GM23338 (cell line): Measurements from ENCODE around the gene R3HDM4. TPM values are rescaled to one million over a fixed set of nuclear protein-coding genes. Genes with fewer than 3 reads are reported as not detected.

Experiments used
- ATAC-seq: fragments of 200-7000 bp; cut with Tn5 transposase; 3 replicates; pipeline ENCODE4 v1.9.1; 2020
- DNase-seq: peaks from one replicate; pipeline ENCODE4 v3.0.0-alpha.2; 2015; ENCODE audit warnings: low spot score
- H2AFZ ChIP-seq: fragments of 200-600 bp; sonication (generic); 2 replicates; pipeline ENCODE4 v1.8.0; 2016; ENCODE audit warnings: antibody characterized with exemption, mild to moderate bottlenecking, moderate library complexity
- H3F3A ChIP-seq: fragments of 200-600 bp; sonication (generic); replicated peaks from 2 replicates; pipeline ENCODE4 v1.8.0; 2017; ENCODE audit warnings: antibody characterized with exemption, mixed run types, low read depth
- H3K27ac ChIP-seq: fragments of 200-600 bp; sonication (generic); 2 replicates; pipeline ENCODE4 v1.6.1; 2016; ENCODE audit warnings: low read depth
- H3K27me3 ChIP-seq: fragments of 200-600 bp; sonication (generic); 2 replicates; pipeline ENCODE4 v1.8.0; 2016; ENCODE audit warnings: mild to moderate bottlenecking, mixed run types, moderate library complexity; ENCODE audit not compliant: insufficient read depth
- H3K36me3 ChIP-seq: fragments of 200-600 bp; sonication (generic); 2 replicates; pipeline ENCODE4 v1.8.0; 2016; ENCODE audit warnings: mild to moderate bottlenecking; ENCODE audit not compliant: insufficient read depth
- H3K4me1 ChIP-seq: fragments of 200-600 bp; sonication (generic); 2 replicates; pipeline ENCODE4 v1.8.0; 2016; ENCODE audit warnings: mild to moderate bottlenecking, moderate library complexity; ENCODE audit not compliant: insufficient read depth
- H3K4me2 ChIP-seq: fragments of 200-600 bp; sonication (generic); 2 replicates; pipeline ENCODE4 v1.7.1; 2017; ENCODE audit warnings: mixed run types
- H3K4me3 ChIP-seq: fragments of 200-600 bp; sonication (generic); 2 replicates; pipeline ENCODE4 v1.6.1; 2016; ENCODE audit warnings: mixed run types
- H3K79me2 ChIP-seq: fragments of 200-600 bp; sonication (generic); replicated peaks from 2 replicates; pipeline ENCODE4 v1.8.0; 2017; ENCODE audit warnings: mild to moderate bottlenecking; ENCODE audit not compliant: insufficient read depth
- H3K9me2 ChIP-seq: fragments of 200-600 bp; sonication (generic); 2 replicates; pipeline ENCODE4 v1.8.0; 2017; ENCODE audit not compliant: insufficient read depth
- H4K20me1 ChIP-seq: fragments of 200-600 bp; sonication (generic); replicated peaks from 2 replicates; pipeline ENCODE4 v1.8.0; 2017; ENCODE audit warnings: mild to moderate bottlenecking; ENCODE audit not compliant: insufficient read depth
- H3K27ac Mint-ChIP-seq: 2 replicates; pipeline ENCODE4 v1.8.0; 2020; ENCODE audit warnings: inconsistent platforms, mild to moderate bottlenecking, moderate library complexity, mixed read lengths
- H3K27me3 Mint-ChIP-seq: 3 replicates; pipeline ENCODE4 v1.8.0; 2022; ENCODE audit warnings: low read depth, mild to moderate bottlenecking, moderate library complexity, mixed read lengths, inconsistent platforms; ENCODE audit not compliant: insufficient read depth, poor library complexity
- H3K36me3 Mint-ChIP-seq: 3 replicates; pipeline ENCODE4 v1.8.0; 2021; ENCODE audit warnings: low read depth, mild to moderate bottlenecking, inconsistent platforms, moderate library complexity, mixed read lengths
- H3K4me1 Mint-ChIP-seq: 3 replicates; pipeline ENCODE4 v1.8.0; 2020; ENCODE audit warnings: mild to moderate bottlenecking, inconsistent platforms, mixed read lengths
- H3K4me3 Mint-ChIP-seq: 3 replicates; pipeline ENCODE4 v1.8.0; 2021; ENCODE audit warnings: moderate library complexity, mild to moderate bottlenecking, inconsistent platforms, mixed read lengths
- H3K9me3 Mint-ChIP-seq: 3 replicates; pipeline ENCODE4 v1.8.0; 2020; ENCODE audit warnings: moderate library complexity, mild to moderate bottlenecking, inconsistent platforms, mixed read lengths
- CREB1 ChIP-seq: fragments of 250-450 bp; sonication (Bioruptor Pico); IDR thresholded peaks from 2 replicates; pipeline ENCODE4 v1.5.0; 2020; ENCODE audit warnings: low read depth, mild to moderate bottlenecking, moderate library complexity
- CTCF ChIP-seq, 2 experiments: fragments of 200-600 bp in 1 of 2; sonication (generic) in 1 of 2; conservative IDR thresholded peaks; 2 replicates each; pipeline versions ENCODE4 v1.5.1 to v1.6.1; 2016 to 2017; ENCODE audit warnings: antibody characterized with exemption in 2 of 2, low read depth in 2 of 2, mild to moderate bottlenecking in 2 of 2, moderate library complexity in 1 of 2
- EZH2 ChIP-seq: fragments of 200-600 bp; sonication (generic); IDR thresholded peaks from one replicate; pipeline ENCODE4 v1.8.0; 2017; ENCODE audit warnings: antibody characterized with exemption, mild to moderate bottlenecking, low read depth; ENCODE audit not compliant: unreplicated experiment
- EZH2phosphoT487 ChIP-seq: fragments of 200-600 bp; sonication (generic); IDR thresholded peaks from one replicate; pipeline ENCODE4 v1.8.1; 2018; ENCODE audit warnings: antibody characterized with exemption; ENCODE audit not compliant: unreplicated experiment
- JUNB ChIP-seq: IDR thresholded peaks from one replicate; pipeline ENCODE4 v1.6.1; 2016; ENCODE audit warnings: antibody characterized with exemption; ENCODE audit not compliant: unreplicated experiment
- NANOG ChIP-seq: IDR thresholded peaks from 2 replicates; pipeline ENCODE4 v1.6.1; 2016; ENCODE audit warnings: antibody characterized with exemption, borderline replicate concordance
- POLR2AphosphoS5 ChIP-seq: IDR thresholded peaks from 2 replicates; pipeline ENCODE4 v1.6.1; 2016; ENCODE audit warnings: antibody characterized with exemption, low read depth
- REST ChIP-seq: IDR thresholded peaks from one replicate; pipeline ENCODE4 v1.6.1; 2018; ENCODE audit warnings: antibody characterized with exemption; ENCODE audit not compliant: unreplicated experiment
- ZNF114 ChIP-seq: fragments of 250-450 bp; sonication (Bioruptor Pico); IDR thresholded peaks from 2 replicates; pipeline ENCODE4 v1.5.0; 2020; ENCODE audit warnings: mild to moderate bottlenecking, moderate library complexity
- ZNF462 ChIP-seq: fragments of 250-450 bp; sonication (Bioruptor Pico); IDR thresholded peaks from 2 replicates; pipeline ENCODE4 v1.5.0; 2020; ENCODE audit warnings: mild to moderate bottlenecking, moderate library complexity
- polyA plus RNA-seq: library from polyadenylated mRNA; unstranded; fragments of >200 nt; fragmentation: Nextera tagmentation; extraction: Ambion mirVana; gene quantifications from 2 replicates; pipeline ENCODE4 v1.2.1, GENCODE V29; 2016
- total RNA-seq: library from RNA; depleted of rRNA; stranded (reverse); fragments of >200 nt; shearing (Covaris generic); gene quantifications from 2 replicates; pipeline ENCODE4 v1.2.3, GENCODE V29; 2014

R3HDM4 gene
- total and polyA plus RNA-seq, 2 experiments from 2014 or later, result 76.5 to 87.1 TPM

- Histone ChIP-seq H3K36me3 (no peaks in the 10 kb centered on the region), H3K79me2 (no peaks in the 10 kb centered on the region), H3K4me1 (no peaks in the 10 kb centered on the region), H3K27me3 (no peaks in the 10 kb centered on the region), H3F3A (no peaks in the 10 kb centered on the region), H4K20me1 (no peaks in the 10 kb centered on the region; the same call in 1 of the 2 replicates), H3K27ac (no peak overlapping the region), H2AFZ (no peak overlapping the region), H3K4me2 (no peak overlapping the region), H3K4me3 (no peak overlapping the region), H3K9me2 (no peaks in the 10 kb centered on the region)
- no peak overlapping the region for H3K27ac Mint-ChIP-seq
- H3K27me3 Mint-ChIP-seq, result peaks cover 2% of the 10 kb centered on the region
- no peak for DNase-seq
- no peaks in the 10 kb centered on the region; the same call in 2 of the 3 replicates for H3K9me3 Mint-ChIP-seq
- ATAC-seq, result no peak
- H3K36me3 Mint-ChIP-seq, result peaks cover 26% of the 10 kb centered on the region; the same call in 2 of the 3 replicates
- H3K4me1 Mint-ChIP-seq, result no peaks in the 10 kb centered on the region
- H3K4me3 Mint-ChIP-seq, result no peak overlapping the region
- TF ChIP-seq ZNF114, result no peak
- no peak for TF ChIP-seq POLR2AphosphoS5
- TF ChIP-seq EZH2, result no peak
- TF ChIP-seq ZNF462 (CRISPR knock-in tag), result no peak
- TF ChIP-seq REST, result no peak
- TF ChIP-seq CTCF (conservative IDR thresholded peaks at IDR 0.05; ENCODE audit: low read depth in 2 of 2), result no peak
- no peak for TF ChIP-seq EZH2phosphoT487
- no peak for TF ChIP-seq NANOG
- TF ChIP-seq CREB1, result no peak
- TF ChIP-seq JUNB, result no peak
These were observed 31.5 kb downstream of the R3HDM4 start for GRCh38 chr19:881385-882071.
